ENCODE data around the gene CHIT1. TPM values are rescaled to one million over a fixed set of nuclear protein-coding genes. Genes with fewer than 3 reads are reported as not detected.

CHIT1 gene
- total RNA-seq, 1 experiment from 2014 or later = not detected

DNA sequence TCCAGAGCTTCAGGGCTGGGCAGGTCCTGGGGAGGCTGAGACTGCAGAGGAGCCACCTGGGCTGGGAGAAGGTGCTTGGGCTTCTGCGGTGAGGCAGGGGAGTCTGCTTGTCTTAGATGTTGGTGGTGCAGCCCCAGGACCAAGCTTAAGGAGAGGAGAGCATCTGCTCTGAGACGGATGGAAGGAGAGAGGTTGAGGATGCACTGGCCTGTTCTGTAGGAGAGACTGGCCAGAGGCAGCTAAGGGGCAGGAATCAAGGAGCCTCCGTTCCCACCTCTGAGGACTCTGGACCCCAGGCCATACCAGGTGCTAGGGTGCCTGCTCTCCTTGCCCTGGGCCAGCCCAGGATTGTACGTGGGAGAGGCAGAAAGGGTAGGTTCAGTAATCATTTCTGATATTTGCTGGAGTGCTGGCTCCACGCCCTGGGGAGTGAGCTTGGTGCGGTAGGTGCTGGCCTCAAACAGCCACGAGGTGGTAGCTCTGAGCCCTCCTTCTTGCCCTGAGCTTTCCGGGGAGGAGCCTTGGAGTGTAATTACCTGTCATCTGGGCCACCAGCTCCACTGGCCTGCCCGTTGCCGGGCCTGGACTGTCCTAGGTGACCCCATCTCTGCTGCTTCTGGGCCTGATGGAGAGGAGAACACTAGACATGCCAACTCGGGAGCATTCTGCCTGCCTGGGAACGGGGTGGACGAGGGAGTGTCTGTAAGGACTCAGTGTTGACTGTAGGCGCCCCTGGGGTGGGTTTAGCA lies 63.1 kb downstream of the CHIT1 start:
- H4K20me1 ChIP-seq (ENCODE audit: insufficient read depth) = no peaks in the 10 kb centered on the region
- intact Hi-C loops (cut with micrococcal nuclease) = loop anchor here (1.0 kb wide), 1 partner anchor 50 kb away; no protein-coding TSS in a partner anchor
- no peak overlapping the region for H3K4me3 ChIP-seq (replicated peaks in 1 of 2; ENCODE audit: low read depth in 1 of 2, low read length in 2 of 2)
- H2AFZ ChIP-seq (ENCODE audit: low read depth, low read length, poor library complexity, severe bottlenecking) = no peak overlapping the region
- ATAC-seq (peak; percentile 97), DNase-seq (ENCODE audit: low read depth, low spot score) (no peak)
- H3K27me3 ChIP-seq (ENCODE audit: insufficient read depth, low read length) = no peaks in the 10 kb centered on the region
- ChIA-PET RAD21 (ENCODE audit: low non-redundant PET in 1 of 2, low total read pairs in 2 of 2, uncharacterized antibody in 2 of 2, unreplicated experiment in 2 of 2) (interaction anchor here (1.0 to 1.5 kb wide), 6 partner anchors 39 to 127 kb away, joined by 3 to 13 read pairs (median 4); partner anchors contain the start of gene ADORA1 (in 1 of the 2)), CTCF (interaction anchor here (0.9 to 1.4 kb wide), 8 partner anchors 10 to 127 kb away, joined by 3 to 12 read pairs (median 4); partner anchors contain the start of gene MYBPH), POLR2A (no interaction called here)
- no peaks in the 10 kb centered on the region for H3K36me3 ChIP-seq (ENCODE audit: control insufficient read depth in 1 of 2, insufficient read depth in 2 of 2, low read length in 2 of 2)
- no peaks in the 10 kb centered on the region for H3K9me3 ChIP-seq (ENCODE audit: control insufficient read depth in 1 of 2, insufficient read depth in 1 of 2, low read depth in 1 of 2, low read length in 2 of 2)
- no peak overlapping the region for H3K27ac ChIP-seq (ENCODE audit: low read depth, low read length)
- peaks cover 2 to 26% of the 10 kb centered on the region in 2 experiments; a peak in 3 of 4 replicates for H3K4me1 ChIP-seq (ENCODE audit: control insufficient read depth in 1 of 2, insufficient read depth in 2 of 2, low read length in 2 of 2)
- H3K4me2 ChIP-seq (ENCODE audit: low read length) = peak overlapping the region; percentile 17; the same call in 1 of the 2 replicates
- no peaks in the 10 kb centered on the region for H3K9me2 ChIP-seq (ENCODE audit: insufficient read depth)
- H3K9ac ChIP-seq (ENCODE audit: low read length) = no peak overlapping the region
- peak; percentile 62 for TF ChIP-seq RAD21 (IDR thresholded peaks at IDR 0.05; ENCODE audit: low read depth)
- TF ChIP-seq, protein P1, sequence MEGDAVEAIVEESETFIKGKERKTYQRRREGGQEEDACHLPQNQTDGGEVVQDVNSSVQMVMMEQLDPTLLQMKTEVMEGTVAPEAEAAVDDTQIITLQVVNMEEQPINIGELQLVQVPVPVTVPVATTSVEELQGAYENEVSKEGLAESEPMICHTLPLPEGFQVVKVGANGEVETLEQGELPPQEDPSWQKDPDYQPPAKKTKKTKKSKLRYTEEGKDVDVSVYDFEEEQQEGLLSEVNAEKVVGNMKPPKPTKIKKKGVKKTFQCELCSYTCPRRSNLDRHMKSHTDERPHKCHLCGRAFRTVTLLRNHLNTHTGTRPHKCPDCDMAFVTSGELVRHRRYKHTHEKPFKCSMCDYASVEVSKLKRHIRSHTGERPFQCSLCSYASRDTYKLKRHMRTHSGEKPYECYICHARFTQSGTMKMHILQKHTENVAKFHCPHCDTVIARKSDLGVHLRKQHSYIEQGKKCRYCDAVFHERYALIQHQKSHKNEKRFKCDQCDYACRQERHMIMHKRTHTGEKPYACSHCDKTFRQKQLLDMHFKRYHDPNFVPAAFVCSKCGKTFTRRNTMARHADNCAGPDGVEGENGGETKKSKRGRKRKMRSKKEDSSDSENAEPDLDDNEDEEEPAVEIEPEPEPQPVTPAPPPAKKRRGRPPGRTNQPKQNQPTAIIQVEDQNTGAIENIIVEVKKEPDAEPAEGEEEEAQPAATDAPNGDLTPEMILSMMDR (IDR thresholded peaks at IDR 0.05 in 2 of 3, conservative IDR thresholded peaks at IDR 0.05 in 1 of 3; ENCODE audit: borderline replicate concordance in 1 of 3, insufficient read depth in 1 of 3, low read depth in 2 of 3, low read length in 2 of 3) = peak; percentile 44 to 64 (median 56)
- no peak for TF ChIP-seq ZFX (IDR thresholded peaks at IDR 0.05)
- BruUV-seq (replicated peaks) = no TSS peak
- no peaks in the 10 kb centered on the region for H3K79me2 ChIP-seq (ENCODE audit: insufficient read depth, low read length)

Other genes with a start within 250 kb of the CHIT1 start
- 64.7 TPM for gene TMEM183A, start 222.3 kb downstream of the CHIT1 start, total RNA-seq (2021; ENCODE audit: unreplicated experiment)
- 10.8 TPM for gene PPFIA4, start 203.2 kb downstream of the CHIT1 start, total RNA-seq (2021; ENCODE audit: unreplicated experiment)
- gene MYOG, start 143.7 kb downstream of the CHIT1 start, total RNA-seq (2021; ENCODE audit: unreplicated experiment) = not detected
- 2.8 TPM for gene ADORA1, start 101.9 kb downstream of the CHIT1 start, total RNA-seq (2021; ENCODE audit: unreplicated experiment)
- 0.22 TPM for gene MYBPH, start 53.8 kb downstream of the CHIT1 start, total RNA-seq (2021; ENCODE audit: unreplicated experiment)
- not detected for gene CHI3L1, start 43.0 kb downstream of the CHIT1 start, total RNA-seq (2021; ENCODE audit: unreplicated experiment)
- 24.2 TPM for gene BTG2, start 75.8 kb upstream of the CHIT1 start, total RNA-seq (2021; ENCODE audit: unreplicated experiment)
- not detected for gene FMOD, start 121.4 kb upstream of the CHIT1 start, total RNA-seq (2021; ENCODE audit: unreplicated experiment)
- 0.10 TPM for gene PRELP, start 246.1 kb upstream of the CHIT1 start, total RNA-seq (2021; ENCODE audit: unreplicated experiment)

All from HCT116 (cell line).